Stimulated activated naive CD4-positive, alpha-beta T cell treated with Interleukin-2 at 50 U/mL for 16 hours (primary cell): ENCODE data around the gene SECTM1.
"Not testable (repeated sequence)": the region's sequence is repeated elsewhere in the genome, so short reads cannot be mapped to it uniquely, and the experiment has no call there.

Experiments
- DNase-seq: peaks from one replicate; lab custom pipeline; 2025; lab: John Stamatoyannopoulos, UW

The SECTM1 gene

DNA sequence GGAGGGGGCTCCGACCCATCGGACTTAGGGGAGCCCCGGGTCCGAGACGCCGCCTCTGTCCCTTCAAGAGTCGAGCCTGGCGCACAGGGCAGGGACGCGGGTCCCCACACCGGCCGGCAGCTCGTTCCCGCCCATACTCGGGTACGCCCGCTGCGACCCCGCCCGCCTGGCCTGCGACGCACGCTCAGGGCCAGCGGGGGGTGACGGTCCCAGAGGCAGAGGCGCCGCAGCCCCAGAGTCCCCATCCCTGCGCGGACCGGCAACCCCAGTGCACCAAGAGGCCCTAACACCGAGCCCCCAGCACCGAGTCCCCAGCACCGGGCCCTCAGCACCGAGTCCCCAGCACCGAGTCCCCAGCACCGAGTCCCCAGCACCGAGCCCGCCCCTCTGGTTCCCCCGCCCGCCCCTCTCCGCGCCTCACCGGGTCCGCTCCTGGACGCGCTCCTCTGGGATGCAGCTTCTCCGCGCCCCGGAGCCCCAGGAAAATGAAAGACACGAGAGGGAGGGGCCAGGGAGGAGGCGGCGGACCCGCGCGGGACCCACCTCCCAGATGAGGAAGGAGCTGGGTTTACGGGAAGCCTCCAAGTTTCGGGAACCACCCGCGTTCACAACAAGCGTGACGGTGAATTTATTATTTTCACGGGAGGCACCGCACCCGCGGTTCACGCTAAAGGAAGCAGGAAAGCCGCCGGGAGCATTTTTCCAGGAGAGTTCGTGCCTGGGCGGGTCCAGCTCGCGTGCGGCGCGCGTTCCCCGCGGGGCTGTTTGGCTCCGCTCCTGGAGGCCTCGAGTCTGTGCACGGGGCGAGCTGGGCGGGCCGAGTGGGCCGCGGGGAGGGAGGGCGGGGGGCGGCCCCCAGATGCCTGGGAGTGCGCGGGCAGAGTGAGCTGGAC is at the start of gene SECTM1:
Gene SECTM1 (minus strand): TSS at position 488 of the 893 bp plus-strand sequence. CDS start 6,526 bp downstream, outside the sequence.
- no peak for DNase-seq

DNA sequence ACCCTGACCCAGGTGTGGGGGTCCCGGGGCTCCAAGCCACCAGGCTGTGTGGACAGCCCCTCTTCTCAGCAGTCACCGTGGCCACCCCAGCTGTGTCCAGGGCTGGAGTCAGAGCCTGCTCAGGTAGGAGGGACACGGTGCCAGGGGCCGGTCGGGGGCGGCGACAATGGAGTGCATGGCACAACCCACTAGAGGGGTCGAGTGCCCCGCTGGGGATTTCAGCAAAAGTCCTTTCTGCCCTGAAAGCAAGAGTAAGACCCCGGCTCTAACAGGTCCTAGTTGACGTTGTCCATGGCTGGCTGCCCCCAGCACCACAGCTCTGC is 49.3 kb upstream of the SECTM1 start:
- DNase-seq, result no peak

DNA sequence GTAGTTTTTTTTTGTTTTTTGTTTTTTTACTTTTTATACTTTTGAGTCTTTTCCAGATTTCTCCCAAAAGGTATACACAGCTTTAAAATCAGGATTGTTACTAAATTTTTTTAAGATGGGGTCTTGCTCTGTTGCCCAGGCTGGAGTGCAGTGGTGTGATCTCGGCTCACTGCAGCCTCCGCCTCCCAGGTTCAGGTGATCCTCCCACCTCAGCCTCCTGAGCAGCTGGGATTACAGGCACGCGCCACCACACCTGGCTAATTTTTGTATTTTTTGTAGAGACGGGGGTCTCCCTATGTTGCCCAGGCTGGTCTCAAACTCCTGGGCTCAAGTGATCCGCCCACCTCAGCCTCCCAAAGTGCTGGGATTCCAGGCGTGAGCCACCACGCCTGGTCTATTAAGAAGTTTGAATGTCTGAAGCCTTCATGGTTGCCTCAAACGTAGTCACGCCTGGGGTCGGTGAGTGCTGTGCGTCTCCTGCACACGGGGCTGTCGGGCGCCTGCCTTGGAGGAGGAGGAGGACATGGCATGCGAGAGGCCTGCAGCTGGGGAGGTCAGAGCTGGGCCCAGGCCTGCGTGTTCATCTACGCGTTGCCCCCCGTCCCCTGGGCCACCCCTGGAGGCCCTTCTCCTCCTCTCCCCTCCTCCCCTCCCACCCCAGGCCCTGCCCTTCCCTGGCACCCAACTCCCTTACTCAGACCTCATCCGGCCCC is 48.8 kb upstream of the SECTM1 start:
- DNase-seq, result not testable (repeated sequence)

- DNase-seq, result not testable (repeated sequence)
Measured at GRCh38 chr17:82381703-82382009, 48.1 kb upstream of the SECTM1 start.

DNA sequence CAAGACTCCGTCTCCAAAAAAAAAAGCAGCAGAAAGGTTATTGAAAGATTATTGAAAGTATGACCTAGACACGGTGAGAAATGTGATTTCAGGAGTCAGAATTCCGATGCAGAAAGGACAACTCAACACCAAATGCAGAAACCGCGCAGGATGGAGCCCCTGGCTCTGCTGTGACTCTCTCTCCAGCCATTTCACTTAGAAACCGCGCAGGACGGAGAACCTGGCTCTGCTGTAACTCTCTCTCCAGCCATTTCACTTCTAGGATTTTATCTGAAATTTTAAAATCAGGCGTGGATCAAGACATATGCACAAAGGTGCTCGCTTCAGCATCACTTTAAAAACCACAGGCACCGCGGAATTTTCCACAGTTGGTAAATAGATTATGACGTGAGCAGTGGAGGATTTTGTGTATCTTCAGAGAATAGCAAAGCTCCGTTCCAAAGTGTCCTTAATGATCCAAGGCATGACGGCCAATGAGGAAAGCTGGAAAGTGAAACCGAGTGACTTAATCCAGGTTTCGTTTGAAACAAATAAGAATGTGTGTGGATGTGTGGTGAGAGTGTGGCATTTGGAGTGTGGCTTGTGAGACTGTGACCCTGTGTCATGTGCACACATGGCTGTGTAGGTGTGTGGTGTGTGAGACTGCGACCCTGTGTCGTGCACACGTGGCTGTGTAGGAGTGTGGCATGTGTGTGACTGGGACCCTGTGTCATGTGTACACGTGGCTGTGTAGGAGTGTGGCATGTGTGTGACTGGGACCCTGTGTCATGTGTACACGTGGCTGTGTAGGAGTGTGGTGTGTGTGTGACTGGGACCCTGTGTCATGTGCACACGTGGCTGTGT is 47.5 kb upstream of the SECTM1 start:
- DNase-seq, result peak; percentile 41

GRCh38 chr17:82378741-82379021 is 45.1 kb upstream of the SECTM1 start:
- DNase-seq, result no peak

DNA sequence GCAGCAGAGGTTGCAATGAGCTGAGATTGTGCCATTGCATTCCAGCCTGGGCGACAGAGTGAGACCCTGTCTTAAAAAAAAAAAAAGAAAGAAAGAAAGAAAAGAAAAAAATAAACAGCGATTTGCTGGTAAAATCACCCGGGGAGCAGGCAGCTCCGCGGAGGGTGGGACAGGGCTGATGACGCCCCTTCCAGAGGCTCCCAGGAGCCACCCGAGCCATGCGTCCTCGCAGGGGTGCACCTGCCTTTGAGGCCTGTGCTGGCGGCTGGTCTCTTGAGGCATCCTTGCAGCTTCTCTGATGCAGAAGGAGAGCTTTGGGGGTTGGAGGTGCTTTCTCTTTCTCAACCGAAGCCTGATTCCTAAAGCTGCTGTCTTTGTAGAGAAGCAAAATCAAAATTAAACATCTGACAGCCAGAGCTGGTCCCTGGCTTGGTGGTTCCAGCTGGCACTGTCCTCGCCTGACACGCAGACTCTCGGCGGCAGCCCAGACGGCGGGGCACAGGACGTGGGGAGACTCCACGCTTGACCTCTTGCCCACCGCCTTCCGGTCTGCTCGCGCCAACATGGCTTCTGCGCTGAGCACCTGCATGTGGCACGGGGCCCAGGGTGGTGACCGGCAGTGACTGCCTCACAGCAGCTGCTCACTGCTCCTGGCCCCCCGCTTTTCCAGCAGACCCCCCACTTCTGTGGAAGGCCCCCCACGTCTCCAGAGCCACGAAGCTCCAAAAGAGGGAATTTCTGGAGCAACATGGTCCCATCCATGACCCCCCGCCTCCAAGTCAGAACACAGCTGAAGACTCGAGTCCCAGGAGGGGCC is 44.6 kb upstream of the SECTM1 start:
- DNase-seq, result no peak

DNA sequence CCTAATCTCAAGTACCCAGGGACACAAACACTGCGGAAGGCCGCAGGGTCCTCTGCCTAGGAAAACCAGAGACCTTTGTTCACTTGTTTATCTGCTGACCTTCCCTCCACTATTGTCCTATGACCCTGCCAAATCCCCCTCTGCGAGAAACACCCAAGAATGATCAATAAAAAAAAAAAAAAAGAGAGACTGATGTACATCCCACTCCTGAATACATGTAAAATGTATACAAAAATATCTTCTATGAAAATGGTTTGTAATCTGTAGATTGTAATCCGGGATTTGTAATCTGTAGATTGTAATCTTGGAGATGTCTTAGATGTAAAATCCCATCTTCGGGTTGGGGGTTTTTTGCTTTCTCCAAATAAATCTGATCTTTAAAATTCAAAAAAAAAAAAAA is 43.7 kb upstream of the SECTM1 start:
- not testable (repeated sequence) for DNase-seq

DNA sequence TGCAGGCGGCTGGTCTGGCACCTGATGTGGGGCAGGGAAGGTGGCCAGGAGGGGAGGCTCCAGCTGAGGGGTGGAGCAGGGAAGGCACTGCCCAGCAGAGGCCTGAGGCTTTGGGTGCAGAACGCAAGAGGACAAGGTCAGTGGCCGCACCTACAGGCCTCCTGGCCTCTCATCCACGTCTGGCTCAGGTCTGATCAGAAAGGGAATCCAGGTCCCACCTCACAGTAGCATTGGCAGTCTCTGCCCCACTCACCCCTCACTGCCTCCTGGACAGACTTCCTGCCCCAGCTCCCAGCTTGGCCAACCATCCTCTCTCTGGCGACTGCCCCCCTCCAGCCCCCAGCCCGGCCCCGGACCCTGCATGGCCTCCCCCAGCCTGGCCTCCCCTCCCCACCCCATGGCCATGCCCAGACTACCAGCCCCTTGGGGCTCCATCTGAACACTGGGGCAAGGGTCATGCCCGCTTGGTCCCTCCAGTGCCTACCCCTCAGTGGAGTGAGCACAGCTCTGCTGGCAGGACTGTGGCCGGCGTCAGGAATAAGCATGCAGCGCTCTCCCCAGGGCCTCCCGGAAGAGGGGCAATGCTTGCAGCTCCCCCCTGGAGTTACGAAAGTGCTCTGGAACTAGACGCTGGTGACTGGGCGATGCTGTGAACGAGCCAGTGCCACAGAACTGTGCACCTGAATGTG is 42.6 kb upstream of the SECTM1 start:
- no peak for DNase-seq

GRCh38 chr17:82375359-82376041 is 41.9 kb upstream of the SECTM1 start:
- no peak for DNase-seq

DNA sequence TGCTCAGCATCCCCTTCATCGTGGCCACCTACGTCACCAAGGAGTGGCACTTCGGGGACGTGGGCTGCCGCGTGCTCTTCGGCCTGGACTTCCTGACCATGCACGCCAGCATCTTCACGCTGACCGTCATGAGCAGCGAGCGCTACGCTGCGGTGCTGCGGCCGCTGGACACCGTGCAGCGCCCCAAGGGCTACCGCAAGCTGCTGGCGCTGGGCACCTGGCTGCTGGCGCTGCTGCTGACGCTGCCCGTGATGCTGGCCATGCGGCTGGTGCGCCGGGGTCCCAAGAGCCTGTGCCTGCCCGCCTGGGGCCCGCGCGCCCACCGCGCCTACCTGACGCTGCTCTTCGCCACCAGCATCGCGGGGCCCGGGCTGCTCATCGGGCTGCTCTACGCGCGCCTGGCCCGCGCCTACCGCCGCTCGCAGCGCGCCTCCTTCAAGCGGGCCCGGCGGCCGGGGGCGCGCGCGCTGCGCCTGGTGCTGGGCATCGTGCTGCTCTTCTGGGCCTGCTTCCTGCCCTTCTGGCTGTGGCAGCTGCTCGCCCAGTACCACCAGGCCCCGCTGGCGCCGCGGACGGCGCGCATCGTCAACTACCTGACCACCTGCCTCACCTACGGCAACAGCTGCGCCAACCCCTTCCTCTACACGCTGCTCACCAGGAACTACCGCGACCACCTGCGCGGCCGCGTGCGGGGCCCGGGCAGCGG is 41.2 kb upstream of the SECTM1 start:
- DNase-seq, result no peak

- DNase-seq, result no peak
Measured at GRCh38 chr17:82373731-82374625, 40.4 kb upstream of the SECTM1 start.

DNA sequence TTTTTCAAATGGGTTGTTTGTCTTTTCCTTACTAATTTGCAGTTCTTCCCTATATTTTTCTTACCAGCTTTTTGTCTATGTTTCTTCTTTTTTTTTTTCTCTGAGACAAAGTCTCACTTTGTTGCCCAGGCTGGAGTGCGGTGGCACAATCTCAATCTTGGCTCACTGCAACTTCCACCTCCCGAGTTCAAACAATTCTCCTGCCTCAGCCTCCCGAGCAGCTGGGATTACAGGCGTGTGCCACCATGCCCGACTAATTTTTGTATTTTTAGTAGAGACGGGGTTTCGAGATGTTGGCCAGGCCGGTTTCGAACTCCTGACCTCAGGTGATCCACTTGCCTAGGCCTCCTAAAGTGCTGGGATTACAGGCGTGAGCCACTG is 39.5 kb upstream of the SECTM1 start:
- not testable (repeated sequence) for DNase-seq

DNA sequence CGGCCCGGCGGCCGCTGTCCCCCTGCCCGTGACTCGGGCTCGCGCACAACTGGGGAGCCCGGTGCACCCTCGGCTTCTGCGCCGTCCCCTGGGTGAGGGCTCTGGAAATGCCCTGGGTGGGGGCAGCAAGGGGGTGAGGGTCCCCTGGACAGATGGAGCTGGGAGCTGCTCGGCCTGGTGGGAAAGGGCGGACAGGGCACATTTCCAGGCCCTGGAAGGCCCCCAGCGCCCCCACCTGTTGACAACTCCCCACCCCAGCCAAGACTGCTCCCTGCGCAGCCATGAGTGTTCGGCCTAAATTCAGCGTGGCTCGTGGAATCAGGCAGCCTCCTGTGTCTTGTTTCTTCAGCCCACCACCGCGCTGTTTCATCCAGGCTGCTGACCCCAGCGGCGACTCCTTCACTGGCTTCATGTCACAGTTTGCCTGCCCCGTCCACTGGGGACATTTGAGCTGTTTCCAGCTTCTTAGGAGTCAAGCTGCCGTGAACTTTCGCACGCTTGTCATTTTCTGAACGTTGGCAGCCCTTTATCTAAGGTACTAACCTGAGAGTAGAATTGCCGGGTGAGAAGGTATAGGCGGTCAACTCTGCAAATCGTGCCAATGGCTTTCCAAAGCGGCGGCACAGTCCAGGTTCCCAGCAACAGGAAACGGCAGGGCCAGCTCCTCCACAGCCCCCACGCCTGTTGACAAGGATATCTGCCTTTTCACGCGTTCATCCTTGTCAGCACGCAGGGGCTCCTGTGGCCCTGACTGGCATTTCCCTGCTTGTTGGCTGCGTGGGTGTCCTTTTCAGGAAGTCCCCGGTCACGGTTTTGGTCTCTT is 38.9 kb upstream of the SECTM1 start:
- DNase-seq, result no peak

GRCh38 chr17:82371333-82372248 is 38.0 kb upstream of the SECTM1 start, which contains the start of gene UTS2R:
Gene UTS2R (plus strand): TSS chr17:82371765. CDS start chr17:82374325, 2,560 bp downstream.
- DNase-seq, result no peak

DNA sequence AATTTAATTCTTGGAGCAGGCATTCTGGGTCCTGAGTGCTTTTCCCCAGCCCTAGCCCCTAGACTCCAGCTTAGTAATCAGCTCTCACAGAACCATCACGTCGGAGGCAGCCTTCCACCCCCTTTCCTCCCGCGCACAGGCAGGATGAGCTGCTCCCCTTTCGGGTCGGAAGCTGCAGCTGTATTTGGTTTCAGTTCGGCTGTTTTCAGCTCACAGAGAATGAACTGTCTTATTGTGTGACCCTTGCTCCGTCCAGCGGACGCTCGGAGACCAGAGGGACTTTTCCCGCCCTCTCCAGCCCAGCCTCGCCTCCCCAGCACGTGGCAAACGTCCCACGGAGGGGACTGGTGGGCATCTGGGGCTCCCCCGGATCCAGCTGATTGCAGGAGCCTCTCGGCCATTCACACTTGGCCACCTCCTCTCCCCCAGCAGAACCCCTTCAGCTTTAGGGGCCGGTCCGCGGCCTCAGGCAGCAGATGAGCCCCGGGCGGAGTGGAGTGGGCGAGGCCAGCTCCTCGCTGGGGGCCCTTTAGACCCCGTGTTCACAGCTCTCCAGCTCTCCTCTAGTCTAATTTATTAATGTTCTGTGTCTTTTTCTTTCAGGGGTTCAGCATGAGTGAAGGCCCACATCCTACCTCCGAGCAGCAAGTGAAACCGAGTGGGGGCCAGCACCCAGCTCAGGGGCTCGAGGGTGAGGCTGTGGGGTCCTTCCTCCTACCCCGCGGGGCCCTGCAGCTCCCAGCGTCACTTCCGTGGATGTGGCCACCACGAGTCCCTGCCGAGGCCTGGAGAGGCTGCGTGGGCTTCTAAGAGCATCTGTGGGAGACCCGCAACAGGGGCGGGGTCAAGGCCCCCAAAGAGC is 37.1 kb upstream of the SECTM1 start:
- peak; percentile 27 for DNase-seq
